SK-N-SH treated with all-trans-retinoic acid at 6 μM for 48 hours (cell line): ENCODE results near the gene TMEM141.
"Not testable (repeated sequence)": the region's sequence is repeated elsewhere in the genome, so short reads cannot be mapped to it uniquely, and the experiment has no call there.

ENCODE experiments used
- ATAC-seq: fragments of 200-7000 bp; cut with Tn5 transposase; 3 replicates; pipeline ENCODE4 v1.9.1; 2020; ENCODE audit warnings: mild to moderate bottlenecking, moderate library complexity
- ARNTL ChIP-seq: fragments of 450-650 bp; formaldehyde crosslinking; IDR thresholded peaks from 2 replicates; pipeline ENCODE4 v1.5.0; 2020; ENCODE audit warnings: low read depth, mild to moderate bottlenecking, moderate library complexity, borderline replicate concordance
- BACH2 ChIP-seq: fragments of 250-450 bp; sonication (Bioruptor Pico); IDR thresholded peaks from 2 replicates; pipeline ENCODE4 v1.9.0; 2021; ENCODE audit warnings: mild to moderate bottlenecking, borderline replicate concordance
- CREB5 ChIP-seq: fragments of 250-450 bp; sonication (Bioruptor Pico); IDR thresholded peaks from 2 replicates; pipeline ENCODE4 v1.5.1; 2020; ENCODE audit warnings: low read depth, mild to moderate bottlenecking, moderate library complexity
- CSDC2 ChIP-seq: fragments of 250-450 bp; sonication (Bioruptor Pico); IDR thresholded peaks from 2 replicates; pipeline ENCODE4 v1.5.0; 2020; ENCODE audit warnings: mild to moderate bottlenecking, moderate library complexity
- CSRNP3 ChIP-seq: fragments of 250-450 bp; sonication (Bioruptor Pico); IDR thresholded peaks from 2 replicates; pipeline ENCODE4 v1.5.1; 2021; ENCODE audit warnings: mild to moderate bottlenecking, moderate library complexity
- ESRRG ChIP-seq: fragments of 250-450 bp; sonication (Bioruptor Pico); IDR thresholded peaks from 2 replicates; pipeline ENCODE4 v1.6.1; 2021; ENCODE audit warnings: mild to moderate bottlenecking
- GLIS3 ChIP-seq: fragments of 250-450 bp; sonication (Bioruptor Pico); IDR thresholded peaks from 2 replicates; pipeline ENCODE4 v1.5.0; 2020; ENCODE audit warnings: mild to moderate bottlenecking, moderate library complexity
- ISL1 ChIP-seq: fragments of 250-450 bp; sonication (Bioruptor Pico); IDR thresholded peaks from 2 replicates; pipeline ENCODE4 v2.1.2; 2022; ENCODE audit warnings: mild to moderate bottlenecking, moderate library complexity
- PATZ1 ChIP-seq: fragments of 250-450 bp; sonication (Bioruptor Pico); IDR thresholded peaks from 2 replicates; pipeline ENCODE4 v1.8.0; 2020; ENCODE audit warnings: mild to moderate bottlenecking, moderate library complexity, borderline replicate concordance
- POU6F1 ChIP-seq: fragments of 250-450 bp; sonication (Bioruptor Pico); IDR thresholded peaks from 2 replicates; pipeline ENCODE4 v1.8.0; 2021; ENCODE audit warnings: low read depth, mild to moderate bottlenecking, moderate library complexity, borderline replicate concordance
- PPARA ChIP-seq: fragments of 250-450 bp; sonication (Bioruptor Pico); IDR thresholded peaks from 2 replicates; pipeline ENCODE4 v1.5.0; 2020; ENCODE audit warnings: mild to moderate bottlenecking, borderline replicate concordance
- RARB ChIP-seq: fragments of 250-450 bp; sonication (Bioruptor Pico); IDR thresholded peaks from 2 replicates; pipeline ENCODE4 v1.8.0; 2021; ENCODE audit warnings: mild to moderate bottlenecking, moderate library complexity
- SNAI2 ChIP-seq: fragments of 250-450 bp; sonication (Bioruptor Pico); IDR thresholded peaks from 2 replicates; pipeline ENCODE4 v1.5.0; 2020; ENCODE audit warnings: mild to moderate bottlenecking, moderate library complexity
- TCF4 ChIP-seq: fragments of 250-450 bp; sonication (Bioruptor Pico); IDR thresholded peaks from 2 replicates; pipeline ENCODE4 v1.8.0; 2021; ENCODE audit warnings: mild to moderate bottlenecking, moderate library complexity, borderline replicate concordance
- TOX ChIP-seq: fragments of 250-450 bp; sonication (Bioruptor Pico); IDR thresholded peaks from 2 replicates; pipeline ENCODE4 v1.8.0; 2021; ENCODE audit warnings: mild to moderate bottlenecking, moderate library complexity, borderline replicate concordance
- ZC3H10 ChIP-seq: fragments of 250-450 bp; sonication (Bioruptor Pico); IDR thresholded peaks from 2 replicates; pipeline ENCODE4 v1.5.1; 2021; ENCODE audit warnings: mild to moderate bottlenecking, moderate library complexity
- ZFP3 ChIP-seq: fragments of 250-450 bp; sonication (Bioruptor Pico); IDR thresholded peaks from 2 replicates; pipeline ENCODE4 v1.5.0; 2020; ENCODE audit warnings: mild to moderate bottlenecking, moderate library complexity
- ZFP30 ChIP-seq: fragments of 450-650 bp; formaldehyde crosslinking; IDR thresholded peaks from 2 replicates; pipeline ENCODE4 v1.5.0; 2022; ENCODE audit warnings: mild to moderate bottlenecking, moderate library complexity
- ZNF70 ChIP-seq: fragments of 450-650 bp; formaldehyde crosslinking; IDR thresholded peaks from 2 replicates; pipeline ENCODE4 v1.5.0; 2020; ENCODE audit warnings: mild to moderate bottlenecking, moderate library complexity
- ZNF8 ChIP-seq: fragments of 450-650 bp; formaldehyde crosslinking; IDR thresholded peaks from 2 replicates; pipeline ENCODE4 v1.5.0; 2020; ENCODE audit warnings: mild to moderate bottlenecking, moderate library complexity

Gene TMEM141

GRCh38 chr9:136788644-136789522 is 2.3 kb upstream of the TMEM141 start:
- peak; percentile 23; the same call in 1 of the 2 replicates for TF ChIP-seq ZNF70
- ATAC-seq: not testable (repeated sequence)

- ATAC-seq: no peak
- TF ChIP-seq ISL1 (CRISPR knock-in tag): no peak
- no peak for TF ChIP-seq ZNF70
- no peak for TF ChIP-seq ARNTL (CRISPR knock-in tag)
- TF ChIP-seq CSDC2 (CRISPR knock-in tag): no peak
- no peak for TF ChIP-seq CSRNP3 (CRISPR knock-in tag)
- no peak for TF ChIP-seq ZC3H10 (CRISPR knock-in tag)
Observed at GRCh38 chr9:136789523-136789937, 1.6 kb upstream of the TMEM141 start.

- ATAC-seq: peak; percentile 14
- TF ChIP-seq GLIS3 (CRISPR knock-in tag) (no peak), ARNTL (CRISPR knock-in tag) (no peak), BACH2 (no peak), CREB5 (no peak), ZNF8 (CRISPR knock-in tag) (no peak), ZNF70 (no peak), TCF4 (CRISPR knock-in tag) (no peak), ESRRG (no peak), PATZ1 (no peak), RARB (CRISPR knock-in tag) (no peak), CSRNP3 (CRISPR knock-in tag) (no peak), TOX (CRISPR knock-in tag) (no peak), ZFP30 (no peak), ZFP3 (no peak), CSDC2 (CRISPR knock-in tag) (no peak), SNAI2 (CRISPR knock-in tag) (no peak), PPARA (CRISPR knock-in tag) (no peak), ZC3H10 (CRISPR knock-in tag) (no peak), POU6F1 (CRISPR knock-in tag) (no peak), ISL1 (CRISPR knock-in tag) (no peak)
- TF ChIP-seq, all 23 proteins: peak for 0
Observed at GRCh38 chr9:136791516-136792276, 552 bp downstream of the TMEM141 start.
